CD14-positive monocyte (primary cell): ENCODE results near the gene PLPP6. TPM values are rescaled to one million over a fixed set of nuclear protein-coding genes. Genes with fewer than 3 reads are reported as not detected.

ENCODE experiments used
- DNase-seq, 3 donors: peaks; one replicate each; pipeline ENCODE4 v3.0.0-alpha.2; 2011 to 2022
- H2AFZ ChIP-seq: 2 replicates; pipeline ENCODE4 v1.6.0; 2012; ENCODE audit warnings: mild to moderate bottlenecking, low read depth, low read length, inconsistent platforms; ENCODE audit not compliant: insufficient read depth, poor library complexity, severe bottlenecking
- H3K27ac ChIP-seq, 2 donors: 1 replicate in 1 of 2; 2 replicates in 1 of 2; pipeline ENCODE4 v1.5.1; 2012 to 2013; ENCODE audit warnings: low read length in 2 of 2, control low read depth in 1 of 2, inconsistent platforms in 1 of 2, low read depth in 1 of 2, mild to moderate bottlenecking in 1 of 2
- H3K27me3 ChIP-seq, 2 donors: one replicate each; pipeline versions ENCODE4 v1.6.0 to v1.6.1; 2011 to 2013; ENCODE audit warnings: low read length in 2 of 2; ENCODE audit not compliant: control insufficient read depth in 2 of 2, insufficient read depth in 2 of 2
- H3K36me3 ChIP-seq, 2 donors: replicated peaks in 1 of 2; 1 replicate in 1 of 2; 2 replicates in 1 of 2; pipeline versions ENCODE4 v1.5.1 to v1.6.1; 2012 to 2013; ENCODE audit warnings: low read length in 2 of 2, control low read depth in 1 of 2, inconsistent platforms in 1 of 2, mild to moderate bottlenecking in 1 of 2; ENCODE audit not compliant: insufficient read depth in 2 of 2, control insufficient read depth in 1 of 2
- H3K4me1 ChIP-seq, 2 donors: 1 replicate in 1 of 2; 2 replicates in 1 of 2; pipeline versions ENCODE4 v1.5.1 to v1.6.1; 2012 to 2013; ENCODE audit warnings: low read length in 2 of 2, control low read depth in 1 of 2, inconsistent platforms in 1 of 2, mild to moderate bottlenecking in 1 of 2, moderate library complexity in 1 of 2; ENCODE audit not compliant: insufficient read depth in 2 of 2, control insufficient read depth in 1 of 2
- H3K4me2 ChIP-seq: replicated peaks from 2 replicates; pipeline ENCODE3; 2012; ENCODE audit warnings: low read length, moderate library complexity, mild to moderate bottlenecking; ENCODE audit not compliant: poor library complexity, severe bottlenecking; ENCODE audit errors: extremely low read depth
- H3K4me3 ChIP-seq, 3 experiments: fragments of 200-600 bp in 1 of 3; sonication (generic) in 1 of 3; replicated peaks in 1 of 3; 1 replicate in 2 of 3; 2 replicates in 1 of 3; pipeline ENCODE4 v1.5.1; 2011 to 2013; ENCODE audit warnings: low read length in 3 of 3, mild to moderate bottlenecking in 3 of 3, control low read depth in 2 of 3, low read depth in 2 of 3, inconsistent platforms in 1 of 3, moderate library complexity in 1 of 3
- H3K79me2 ChIP-seq: 2 replicates; pipeline ENCODE4 v1.6.0; 2012; ENCODE audit warnings: mild to moderate bottlenecking, control low read depth, inconsistent platforms, low read length, moderate library complexity; ENCODE audit not compliant: insufficient read depth
- H3K9ac ChIP-seq: 2 replicates; pipeline ENCODE4 v1.6.0; 2017; ENCODE audit warnings: low read length, mild to moderate bottlenecking; ENCODE audit not compliant: insufficient read depth, poor library complexity, severe bottlenecking
- H3K9me3 ChIP-seq, 2 donors: replicated peaks in 1 of 2; 1 replicate in 1 of 2; 2 replicates in 1 of 2; pipeline versions ENCODE4 v1.5.1 to v1.6.1; 2012 to 2013; ENCODE audit warnings: low read length in 2 of 2, control low read depth in 1 of 2; ENCODE audit not compliant: control insufficient read depth in 1 of 2, insufficient read depth in 1 of 2
- H4K20me1 ChIP-seq: 2 replicates; pipeline ENCODE4 v1.6.0; 2012; ENCODE audit warnings: mild to moderate bottlenecking, low read length, control low read depth, moderate library complexity; ENCODE audit not compliant: insufficient read depth
- H3K27ac Mint-ChIP-seq, 7 donors: one replicate each; pipeline ENCODE4 v1.8.0; 2020; ENCODE audit warnings: mild to moderate bottlenecking in 7 of 7, mixed read lengths in 7 of 7, moderate library complexity in 6 of 7, inconsistent platforms in 2 of 7
- H3K27me3 Mint-ChIP-seq, 3 donors: one replicate each; pipeline ENCODE4 v1.8.0; 2021 to 2022; ENCODE audit warnings: low read depth in 3 of 3, mild to moderate bottlenecking in 3 of 3, mixed read lengths in 3 of 3, moderate library complexity in 3 of 3, inconsistent platforms in 1 of 3
- H3K36me3 Mint-ChIP-seq, 2 donors: one replicate each; pipeline ENCODE4 v1.8.0; 2020; ENCODE audit warnings: mixed read lengths in 2 of 2, inconsistent platforms in 1 of 2, mild to moderate bottlenecking in 1 of 2
- H3K4me1 Mint-ChIP-seq: one replicate; pipeline ENCODE4 v1.8.0; 2020; ENCODE audit warnings: mild to moderate bottlenecking, mixed read lengths
- H3K4me3 Mint-ChIP-seq, 2 donors: one replicate each; pipeline ENCODE4 v1.8.0; 2020; ENCODE audit warnings: mild to moderate bottlenecking in 2 of 2, mixed read lengths in 2 of 2, moderate library complexity in 1 of 2
- H3K9me3 Mint-ChIP-seq, 7 donors: one replicate each; pipeline ENCODE4 v1.8.0; 2020 to 2022; ENCODE audit warnings: mixed read lengths in 7 of 7, mild to moderate bottlenecking in 6 of 7, moderate library complexity in 6 of 7, inconsistent platforms in 2 of 7
- WGBS: methylation state at CpG from one replicate; pipeline ENCODE4 v1.1.5; 2013; ENCODE audit warnings: missing lambda C conversion rate; ENCODE audit not compliant: insufficient coverage; 5-methylcytosine and 5-hydroxymethylcytosine counted together
- intact Hi-C, 2 donors: fragments of 100-400 bp; cut with micrococcal nuclease; formaldehyde crosslinking; loops; one replicate each; pipeline versions ENCODE4 v1.15.0 to v1.15.1; 2023
- polyA plus RNA-seq, 3 donors: library from polyadenylated mRNA; depleted of rRNA in 1 of 3; unstranded in 2 of 3; stranded (reverse) in 1 of 3; fragments of 300-500 nt in 2 of 3; fragments of >200 nt in 1 of 3; fragmentation: Illumina TruSeq in 2 of 3; gene quantifications; 1 replicate in 2 of 3; 2 replicates in 1 of 3; pipeline ENCODE4 v1.2.3, GENCODE V29; 2012 to 2021
- TF ChIP-seq, protein P1 (sequence below): fragments of 200-600 bp; IDR thresholded peaks from one replicate; pipeline ENCODE4 v1.8.0; 2022; ENCODE audit warnings: antibody characterized with exemption, mild to moderate bottlenecking

The PLPP6 gene
- polyA plus RNA-seq, 3 donors: 1.6 to 1.8 (median 1.8) TPM

DNA sequence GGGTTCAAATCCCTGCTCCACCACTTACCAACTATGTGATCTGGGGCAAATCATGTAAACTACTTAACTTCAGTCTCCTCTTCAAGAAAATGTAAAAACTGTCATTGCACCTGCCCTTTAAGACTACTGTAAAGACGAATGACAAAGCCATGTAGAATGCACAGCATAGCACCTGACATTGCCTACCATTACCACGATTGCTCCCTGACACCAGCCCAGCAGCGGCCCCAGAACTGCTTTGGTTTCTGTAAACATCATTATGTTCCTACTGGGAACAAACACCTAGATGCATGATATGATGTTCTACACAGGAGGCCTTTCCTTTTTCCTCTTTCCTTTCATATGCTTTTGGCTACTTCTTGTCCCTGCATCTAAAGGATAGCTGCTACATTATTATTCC is 23.1 kb upstream of the PLPP6 start:
- DNase-seq: no peak
- intact Hi-C loops: no loop called here
- Histone ChIP-seq H3K27me3 (peaks cover 0 to 3% of the 10 kb centered on the region in 2 donors), H3K79me2 (no peaks in the 10 kb centered on the region), H3K9ac (no peak overlapping the region), H3K4me1 (no peaks in the 10 kb centered on the region), H3K4me3 (no peak overlapping the region), H3K4me2 (no peak overlapping the region), H2AFZ (no peak overlapping the region), H3K9me3 (no peaks in the 10 kb centered on the region), H3K27ac (no peak overlapping the region), H4K20me1 (no peaks in the 10 kb centered on the region), H3K36me3 (no peaks in the 10 kb centered on the region)
- Mint-ChIP-seq H3K36me3 (no peaks in the 10 kb centered on the region), H3K27ac (peak overlapping the region in 1 of 7 donors; percentile 3), H3K9me3 (peaks cover 0 to 2% (median 0%) of the 10 kb centered on the region in 7 donors), H3K4me3 (no peak overlapping the region), H3K4me1 (no peaks in the 10 kb centered on the region), H3K27me3 (peaks cover 7 to 10% (median 9%) of the 10 kb centered on the region in 3 donors)
- TF ChIP-seq, protein P1, sequence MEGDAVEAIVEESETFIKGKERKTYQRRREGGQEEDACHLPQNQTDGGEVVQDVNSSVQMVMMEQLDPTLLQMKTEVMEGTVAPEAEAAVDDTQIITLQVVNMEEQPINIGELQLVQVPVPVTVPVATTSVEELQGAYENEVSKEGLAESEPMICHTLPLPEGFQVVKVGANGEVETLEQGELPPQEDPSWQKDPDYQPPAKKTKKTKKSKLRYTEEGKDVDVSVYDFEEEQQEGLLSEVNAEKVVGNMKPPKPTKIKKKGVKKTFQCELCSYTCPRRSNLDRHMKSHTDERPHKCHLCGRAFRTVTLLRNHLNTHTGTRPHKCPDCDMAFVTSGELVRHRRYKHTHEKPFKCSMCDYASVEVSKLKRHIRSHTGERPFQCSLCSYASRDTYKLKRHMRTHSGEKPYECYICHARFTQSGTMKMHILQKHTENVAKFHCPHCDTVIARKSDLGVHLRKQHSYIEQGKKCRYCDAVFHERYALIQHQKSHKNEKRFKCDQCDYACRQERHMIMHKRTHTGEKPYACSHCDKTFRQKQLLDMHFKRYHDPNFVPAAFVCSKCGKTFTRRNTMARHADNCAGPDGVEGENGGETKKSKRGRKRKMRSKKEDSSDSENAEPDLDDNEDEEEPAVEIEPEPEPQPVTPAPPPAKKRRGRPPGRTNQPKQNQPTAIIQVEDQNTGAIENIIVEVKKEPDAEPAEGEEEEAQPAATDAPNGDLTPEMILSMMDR: no peak
- 87% methylated on average over 3 of the region's 3 CpGs for whole genome bisulfite sequencing

DNA sequence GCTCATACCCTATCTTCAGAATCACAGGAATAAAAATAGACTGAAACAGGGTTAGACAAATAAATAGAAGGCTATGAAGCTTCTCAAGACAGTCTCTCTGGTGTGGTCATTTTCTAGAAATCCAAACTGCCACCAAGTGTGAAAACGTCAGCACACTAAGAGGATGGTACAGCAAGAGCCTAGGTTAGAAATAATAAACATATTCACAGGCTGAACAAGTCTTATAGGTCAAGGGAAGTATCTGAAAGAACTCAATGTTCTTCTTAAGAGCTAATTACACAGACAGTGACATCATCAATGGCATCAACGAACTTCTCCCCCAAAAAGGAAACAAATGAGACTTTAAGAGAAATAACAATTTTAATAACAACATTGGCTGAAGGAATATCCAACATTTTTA is 22.7 kb upstream of the PLPP6 start:
- WGBS: no CpG with 5 or more reads among the region's 2 CpGs
- Mint-ChIP-seq H3K9me3 (peaks cover 0 to 2% (median 0%) of the 10 kb centered on the region in 7 donors), H3K4me3 (no peak overlapping the region), H3K36me3 (no peaks in the 10 kb centered on the region), H3K4me1 (no peaks in the 10 kb centered on the region), H3K27ac (no peak overlapping the region), H3K27me3 (peaks cover 7 to 10% (median 9%) of the 10 kb centered on the region in 3 donors)
- Histone ChIP-seq H3K4me2 (no peak overlapping the region), H3K79me2 (no peaks in the 10 kb centered on the region), H3K4me3 (no peak overlapping the region), H3K9ac (no peak overlapping the region), H3K9me3 (no peaks in the 10 kb centered on the region), H3K36me3 (no peaks in the 10 kb centered on the region), H3K27me3 (peaks cover 0 to 2% of the 10 kb centered on the region in 2 donors), H3K4me1 (no peaks in the 10 kb centered on the region), H4K20me1 (no peaks in the 10 kb centered on the region), H2AFZ (no peak overlapping the region), H3K27ac (no peak overlapping the region)
- TF ChIP-seq, protein P1: no peak
- intact Hi-C loops: no loop called here
- DNase-seq: no peak
